GM12864 (cell line): ENCODE data around the gene ODC1.
A peak's percentile ranks its signal among the peaks of the same experiment; 100 is the strongest.

ENCODE experiments used
- DNase-seq: peaks from one replicate; pipeline ENCODE4 v3.0.0-alpha.2; 2011; ENCODE audit warnings: low read depth
- H3K4me3 ChIP-seq: 2 replicates; pipeline ENCODE4 v1.5.1; 2011; ENCODE audit warnings: mild to moderate bottlenecking, low read depth, low read length, control low read depth
- CTCF ChIP-seq: IDR thresholded peaks from 2 replicates; pipeline ENCODE4 v1.5.1; 2011; ENCODE audit warnings: low read depth, mild to moderate bottlenecking, moderate library complexity, low read length, control low read depth, inconsistent platforms; ENCODE audit errors: missing control alignments

ODC1 gene

GRCh38 chr2:10451819-10452218, 3.7 kb upstream of the ODC1 start:
- DNase-seq, result no peak
- TF ChIP-seq CTCF, result no peak
- H3K4me3 ChIP-seq, result no peak overlapping the region

GRCh38 chr2:10449838-10450691, 1.9 kb upstream of the ODC1 start:
- no peak overlapping the region for H3K4me3 ChIP-seq
- no peak for DNase-seq
- TF ChIP-seq CTCF, result no peak

GRCh38 chr2:10449486-10449831, 1.3 kb upstream of the ODC1 start:
- peak overlapping the region; percentile 76; the same call in 1 of the 2 replicates for H3K4me3 ChIP-seq
- TF ChIP-seq CTCF, result no peak

GRCh38 chr2:10448576-10449485, 704 bp upstream of the ODC1 start:
- TF ChIP-seq CTCF, result no peak
- peak overlapping the region; percentile 76 for H3K4me3 ChIP-seq
- peak; percentile 76 for DNase-seq

More at GRCh38 chr2:10449486-10449831, 1.3 kb upstream of the ODC1 start:
- no peak for DNase-seq

- no peak for TF ChIP-seq CTCF
- H3K4me3 ChIP-seq, result peak overlapping the region; percentile 79
- peak; percentile 40 for DNase-seq
Measured at GRCh38 chr2:10447300-10447894, 730 bp downstream of the ODC1 start.

GRCh38 chr2:10446631-10447030, 1.5 kb downstream of the ODC1 start:
- DNase-seq, result no peak
- peak overlapping the region; percentile 79 for H3K4me3 ChIP-seq
- no peak for TF ChIP-seq CTCF
